Epithelial cell of proximal tubule (primary cell): ENCODE results near the gene SLC8A1. TPM values are rescaled to one million over a fixed set of nuclear protein-coding genes. Genes with fewer than 3 reads are reported as not detected.

Source experiments
- DNase-seq: peaks from one replicate; pipeline ENCODE4 v3.0.0-alpha.2; 2011; ENCODE audit warnings: low read depth
- H3K4me3 ChIP-seq: 2 replicates; pipeline ENCODE4 v1.5.1; 2011; ENCODE audit warnings: low read depth, mild to moderate bottlenecking, low read length
- total RNA-seq: library from RNA; depleted of rRNA; stranded (reverse); fragments of >200 nt; gene quantifications from 2 replicates; pipeline ENCODE4 v1.2.3, GENCODE V29; 2015
- TF ChIP-seq, protein P1 (sequence below): conservative IDR thresholded peaks from 2 replicates; pipeline ENCODE4 v1.5.1; 2012; ENCODE audit warnings: low read depth, mild to moderate bottlenecking, low read length

The SLC8A1 gene
- total RNA-seq, 1 donor from 2014 or later = 4.8 TPM

DNA sequence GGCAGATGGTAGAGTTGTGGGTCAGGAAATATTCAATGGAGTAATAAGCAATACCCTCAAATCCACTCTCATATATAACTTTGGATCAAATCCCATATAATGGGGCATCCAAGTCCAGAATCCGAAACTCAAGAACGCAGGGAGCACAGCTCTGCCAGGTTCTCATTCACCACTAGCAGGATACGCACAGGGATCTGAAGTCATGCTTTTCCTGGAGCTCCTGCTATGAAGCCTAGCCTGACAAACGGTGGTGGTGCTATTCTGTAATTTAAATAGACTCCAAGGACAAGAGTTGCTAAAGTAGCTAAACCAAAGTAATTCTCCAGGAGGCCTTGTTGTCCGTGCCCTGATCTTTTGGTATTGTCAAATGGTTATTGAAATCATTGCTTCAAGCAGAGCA lies 264.8 kb downstream of the SLC8A1 start:
- no peak overlapping the region for H3K4me3 ChIP-seq

DNA sequence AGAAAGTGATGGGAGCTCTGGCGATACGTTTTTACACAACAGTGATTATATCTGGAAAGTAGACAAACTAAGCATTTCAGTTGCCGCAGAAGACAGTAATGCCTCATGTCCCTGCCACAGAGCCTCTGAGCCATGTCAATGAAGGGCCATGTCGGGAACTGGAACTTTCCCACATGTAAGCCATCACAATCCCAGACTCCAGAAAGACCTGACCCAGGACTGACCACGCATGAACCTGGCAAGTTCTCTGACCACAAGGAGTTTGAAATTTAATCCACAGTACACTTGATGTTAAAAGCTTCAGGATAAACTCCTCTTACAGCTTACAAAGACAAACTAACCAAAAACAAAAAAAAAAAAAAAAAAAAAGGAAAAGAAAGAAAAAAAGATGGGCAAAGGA lies 267.3 kb downstream of the SLC8A1 start:
- no peak for DNase-seq
- TF ChIP-seq, protein P1, sequence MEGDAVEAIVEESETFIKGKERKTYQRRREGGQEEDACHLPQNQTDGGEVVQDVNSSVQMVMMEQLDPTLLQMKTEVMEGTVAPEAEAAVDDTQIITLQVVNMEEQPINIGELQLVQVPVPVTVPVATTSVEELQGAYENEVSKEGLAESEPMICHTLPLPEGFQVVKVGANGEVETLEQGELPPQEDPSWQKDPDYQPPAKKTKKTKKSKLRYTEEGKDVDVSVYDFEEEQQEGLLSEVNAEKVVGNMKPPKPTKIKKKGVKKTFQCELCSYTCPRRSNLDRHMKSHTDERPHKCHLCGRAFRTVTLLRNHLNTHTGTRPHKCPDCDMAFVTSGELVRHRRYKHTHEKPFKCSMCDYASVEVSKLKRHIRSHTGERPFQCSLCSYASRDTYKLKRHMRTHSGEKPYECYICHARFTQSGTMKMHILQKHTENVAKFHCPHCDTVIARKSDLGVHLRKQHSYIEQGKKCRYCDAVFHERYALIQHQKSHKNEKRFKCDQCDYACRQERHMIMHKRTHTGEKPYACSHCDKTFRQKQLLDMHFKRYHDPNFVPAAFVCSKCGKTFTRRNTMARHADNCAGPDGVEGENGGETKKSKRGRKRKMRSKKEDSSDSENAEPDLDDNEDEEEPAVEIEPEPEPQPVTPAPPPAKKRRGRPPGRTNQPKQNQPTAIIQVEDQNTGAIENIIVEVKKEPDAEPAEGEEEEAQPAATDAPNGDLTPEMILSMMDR = no peak
- no peak overlapping the region for H3K4me3 ChIP-seq

More for the DNA sequence above, 264.8 kb downstream of the SLC8A1 start:
- TF ChIP-seq, protein P1 = no peak
- DNase-seq = no peak

DNA sequence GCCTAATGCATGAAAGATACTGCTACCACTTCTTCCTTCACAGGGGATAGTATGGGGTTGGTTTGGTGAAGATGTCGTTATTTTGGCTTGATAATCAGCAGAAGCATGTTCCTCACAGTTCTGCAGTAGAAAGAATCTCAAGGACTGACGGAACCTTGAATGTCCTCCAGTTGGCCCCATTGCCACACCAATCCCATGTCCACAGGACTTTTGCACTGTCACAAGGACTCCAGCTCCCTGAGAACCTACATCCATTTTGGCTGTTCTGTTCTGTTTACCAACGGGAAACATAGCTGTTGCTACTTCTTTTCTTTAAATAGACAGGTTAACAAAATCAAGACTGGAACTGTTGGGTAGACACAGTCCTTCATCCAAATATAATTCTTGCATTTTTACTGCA lies 270.0 kb downstream of the SLC8A1 start:
- no peak overlapping the region for H3K4me3 ChIP-seq
- TF ChIP-seq, protein P1 = no peak
- no peak for DNase-seq

DNA sequence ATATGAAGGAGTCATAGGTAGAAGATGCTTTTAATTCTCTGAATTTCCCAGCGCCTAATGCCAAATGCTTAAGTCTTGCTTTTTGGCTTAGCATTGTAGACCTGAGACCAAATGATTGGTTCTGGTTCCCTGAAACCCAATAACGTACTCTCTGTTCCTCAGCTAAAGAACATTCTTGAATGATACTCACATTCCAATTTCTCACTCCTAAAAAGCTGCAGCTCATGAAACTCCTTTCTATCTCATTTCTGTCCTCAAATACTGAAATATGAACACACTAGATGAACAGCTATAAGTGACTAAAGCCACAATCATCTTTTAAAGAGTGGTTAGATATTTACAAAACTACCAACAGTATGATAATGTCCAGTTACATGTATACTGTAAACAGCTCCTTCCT lies 272.1 kb downstream of the SLC8A1 start:
- DNase-seq = no peak
- H3K4me3 ChIP-seq = no peak overlapping the region
- TF ChIP-seq, protein P1 = no peak

DNA sequence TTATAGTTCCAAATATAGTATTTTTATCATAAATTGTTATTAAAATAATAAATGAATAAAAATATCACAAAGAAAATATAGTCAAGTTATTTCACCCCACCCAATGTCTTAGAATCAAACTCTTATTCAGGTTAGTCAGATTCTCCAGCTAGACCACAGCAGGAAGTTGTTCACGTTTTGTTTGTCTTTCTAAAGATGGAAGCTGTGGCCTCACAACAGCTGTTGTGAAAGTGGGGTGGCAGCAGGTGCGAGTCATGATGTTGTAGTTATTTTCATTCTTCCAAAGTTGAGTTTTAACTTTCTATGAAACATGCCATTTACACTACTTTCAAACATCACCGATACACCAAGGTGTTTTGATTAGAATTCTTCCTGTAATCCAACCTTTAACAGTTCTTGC lies 272.9 kb downstream of the SLC8A1 start:
- TF ChIP-seq, protein P1 = no peak
- H3K4me3 ChIP-seq = no peak overlapping the region
- DNase-seq = no peak

DNA sequence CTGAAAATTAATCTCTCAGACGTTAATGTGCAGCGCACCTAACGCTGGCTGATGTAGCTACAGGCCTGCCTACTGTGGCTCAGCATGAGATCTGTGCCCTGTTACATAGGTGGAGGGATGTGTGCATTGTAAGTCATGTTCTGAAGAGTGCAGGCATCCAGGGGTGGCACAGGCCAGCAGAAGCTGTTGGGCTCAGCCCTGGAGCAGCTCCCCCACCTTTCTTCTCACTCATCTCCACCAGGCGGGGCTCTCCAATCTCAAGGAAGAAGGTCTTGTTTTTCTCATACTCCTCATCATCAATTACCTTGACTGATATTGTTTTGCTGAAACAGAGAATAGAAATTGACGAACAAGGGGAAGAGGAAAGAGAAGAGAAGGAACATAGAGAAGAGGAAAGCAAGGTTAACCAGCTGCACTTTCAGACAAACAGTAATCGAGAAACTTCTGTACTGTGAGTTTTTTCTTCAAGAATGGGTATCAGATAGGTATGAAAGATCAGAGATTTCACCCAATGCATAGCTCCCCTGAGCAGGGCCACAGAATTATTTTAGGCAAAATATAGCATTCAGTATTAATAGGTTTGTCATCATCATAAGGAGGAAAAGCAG lies 273.6 kb downstream of the SLC8A1 start:
- DNase-seq = no peak
- TF ChIP-seq, protein P1 = no peak

DNA sequence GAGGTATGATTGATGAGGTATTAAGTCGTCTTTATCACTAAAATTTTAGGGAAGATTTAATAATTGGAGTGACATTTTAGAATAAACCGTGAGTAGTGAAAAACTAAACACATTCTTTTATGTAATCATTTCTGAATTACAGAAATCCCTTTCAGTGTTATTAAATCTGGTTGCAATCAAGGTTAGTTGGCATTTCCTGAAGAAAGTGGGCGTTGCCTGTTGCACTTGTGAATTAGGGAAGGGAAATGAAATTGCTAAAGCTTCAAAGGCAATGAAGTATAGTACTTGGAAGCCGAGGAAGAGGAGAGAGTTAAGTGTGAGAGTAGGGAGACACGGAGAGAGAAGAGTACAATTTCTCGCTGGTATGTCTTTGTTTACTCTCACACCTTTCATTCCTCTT lies 274.5 kb downstream of the SLC8A1 start:
- TF ChIP-seq, protein P1 = no peak
- H3K4me3 ChIP-seq = no peak overlapping the region
- no peak for DNase-seq

More for the DNA sequence above, 273.6 kb downstream of the SLC8A1 start:
- no peak overlapping the region for H3K4me3 ChIP-seq
